Adrenal gland (tissue), 12 donors: ENCODE results near the gene ELL. TPM values are rescaled to one million over a fixed set of nuclear protein-coding genes. Genes with fewer than 3 reads are reported as not detected.

ENCODE experiments used
- DNase-seq, 7 donors: peaks; one replicate each; pipeline ENCODE4 v3.0.0-alpha.2; 2019 to 2020
- H3K27ac ChIP-seq, 5 donors: fragments of 200-600 bp; sonication (generic) in 4 of 5; 1 replicate in 3 of 5; 2 replicates in 2 of 5; pipeline versions ENCODE4 v1.5.1 to v1.8.0; 2016 to 2020; ENCODE audit warnings: mild to moderate bottlenecking in 1 of 5
- H3K27me3 ChIP-seq: fragments of 200-600 bp; 2 replicates; pipeline ENCODE4 v1.8.0; 2021
- H3K36me3 ChIP-seq, 2 donors: fragments of 200-600 bp; replicated peaks in 1 of 2; 1 replicate in 1 of 2; 2 replicates in 1 of 2; pipeline versions ENCODE4 v1.5.1 to v1.8.0; 2018 to 2022
- H3K4me1 ChIP-seq, 2 donors: fragments of 200-600 bp; replicated peaks in 1 of 2; 1 replicate in 1 of 2; 2 replicates in 1 of 2; pipeline versions ENCODE4 v1.5.1 to v1.8.0; 2018 to 2021
- H3K4me3 ChIP-seq, 4 donors: fragments of 200-600 bp; sonication (generic) in 3 of 4; one replicate each; pipeline ENCODE4 v1.5.1; 2016 to 2018
- H3K9me3 ChIP-seq, 3 donors: fragments of 200-600 bp; sonication (generic) in 1 of 3; replicated peaks in 1 of 3; 1 replicate in 2 of 3; 2 replicates in 1 of 3; pipeline versions ENCODE4 v1.5.1 to v1.8.0; 2016 to 2021
- POLR2A ChIP-seq, 2 donors: fragments of 450-650 bp; IDR thresholded peaks; one replicate each; pipeline ENCODE4 v1.6.1; 2017; ENCODE audit warnings: antibody characterized with exemption in 2 of 2, mild to moderate bottlenecking in 2 of 2, moderate library complexity in 1 of 2
- WGBS, 4 donors: extraction: QIAGEN DNeasy Blood & Tissue Kit in 2 of 4; methylation state at CpG; one replicate each; pipeline versions ENCODE4 v1.1.5 to v1.1.7; 2013 to 2017; 5-methylcytosine and 5-hydroxymethylcytosine counted together
- intact Hi-C, 2 donors: fragments of 100-400 bp; cut with DNase I; formaldehyde crosslinking; loops; one replicate each; pipeline versions ENCODE4 v1.14.1 to v1.15.0; 2022 to 2023
- polyA plus RNA-seq, 3 donors: library from polyadenylated mRNA; stranded (reverse); fragments of 200-250 nt in 2 of 3; fragments of 350-450 nt in 1 of 3; fragmentation: Illumina TruSeq in 1 of 3; extraction: RNeasy Lipid Tissue Mini Kit (QIAGEN cat#74804) in 1 of 3; gene quantifications; one replicate each; pipeline ENCODE4 v1.2.3, GENCODE V29; 2013 to 2014
- total RNA-seq, 9 donors: library from RNA; depleted of rRNA in 4 of 9; stranded (reverse); fragments of >200 nt in 4 of 9; fragments of 120-200 nt in 1 of 9; fragmentation: NEBNext Ultra II Directional in 1 of 9; extraction: Animal tissue kit (Norgen Biotek cat#: 25700) in 1 of 9; gene quantifications; one replicate each; pipeline versions ENCODE4 v1.1.0 to v1.2.4, GENCODE V29; 2013 to 2023
- TF ChIP-seq, protein P1 (sequence below), 6 experiments: fragments of 450-650 bp in 4 of 6; fragments of 200-600 bp in 2 of 6; sonication (generic) in 1 of 6; IDR thresholded peaks; 1 replicate in 5 of 6; 2 replicates in 1 of 6; pipeline versions ENCODE4 v1.5.1 to v1.8.0; 2016 to 2021; ENCODE audit warnings: antibody characterized with exemption in 6 of 6, mild to moderate bottlenecking in 2 of 6, moderate library complexity in 1 of 6
- donor health status: healthy with polysubstance abuse.
- donor health status: Bipolar disorder and iron deficiency.
- donor health status: DM: yes; HTN: yes; CAD: no.
- donor health status: DM: no; HTN: no; CAD: no.
- donor health status: DM: no; HTN: no; CAD: no.
- donor health status: DM: yes; HTN: yes; CAD: no.

ELL gene
- total and polyA plus RNA-seq, 12 donors, result 1.8 to 28.3 (median 13.8) TPM

DNA sequence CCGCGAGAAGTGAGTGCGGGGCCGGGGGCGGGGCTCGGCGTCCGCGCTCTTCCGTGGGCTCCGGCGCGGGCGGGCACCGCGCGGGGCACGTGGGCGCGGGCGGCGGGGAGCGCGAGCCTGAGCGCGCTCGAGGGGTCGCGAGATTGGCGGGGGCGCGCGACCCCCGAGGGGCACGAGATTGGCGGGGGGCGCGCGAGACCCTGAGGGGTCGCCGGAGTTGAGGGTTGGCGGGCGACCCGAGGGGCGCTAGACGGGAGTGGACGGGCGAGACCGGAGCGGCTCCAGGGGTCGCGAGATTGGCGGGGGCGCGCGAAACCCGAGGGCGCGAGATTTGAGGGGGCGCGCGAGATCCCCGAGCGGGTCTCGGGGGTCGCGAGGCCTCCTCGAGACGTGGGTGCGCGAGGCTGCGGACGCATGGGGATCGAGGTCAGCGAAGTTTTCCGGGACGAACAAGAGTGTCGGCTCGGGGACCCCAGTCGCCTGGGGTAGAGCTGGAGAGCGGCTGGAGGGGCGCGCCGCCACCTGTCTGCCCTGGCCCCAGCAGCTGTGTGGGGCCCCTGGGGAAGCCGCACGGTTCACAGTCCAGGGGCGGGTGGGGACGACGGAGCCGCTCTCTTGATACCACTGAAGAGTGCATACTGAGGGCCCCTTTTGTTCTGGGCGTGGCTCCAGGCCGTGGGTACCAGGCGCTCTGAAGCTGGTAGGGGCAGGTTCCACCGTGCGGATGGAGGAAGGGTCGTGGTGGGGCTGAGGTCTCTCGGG lies 102.0 kb downstream of the ELL start:
- H3K27me3 ChIP-seq, result no peaks in the 10 kb centered on the region

GRCh38 chr19:18419195-18419698 lies 102.6 kb downstream of the ELL start, which contains the start of gene SSBP4:
SSBP4 (plus strand) TSS chr19:18419398; CDS start chr19:18419649, 251 bp downstream.
- WGBS, 4 donors, result 1% methylated on average over 40 to 80 of the region's 80 CpGs; no CpG with 5 or more reads in 2 of the 4 donors
- intact Hi-C loops, result no loop called here
- H3K36me3 ChIP-seq, result no peaks in the 10 kb centered on the region
- no peaks in the 10 kb centered on the region for H3K27me3 ChIP-seq
- H3K27ac ChIP-seq, result peak within 1 kb of the TSS in 4 of 5 donors; percentile 53 to 92 (median 86)
- H3K4me3 ChIP-seq, result peak within 1 kb of the TSS in 3 of 4 donors; percentile 1 to 92 (median 11)
- peak; percentile 60 to 81 (median 68) for DNase-seq
- H3K4me1 ChIP-seq, result peaks cover 38 to 56% of the 10 kb centered on the region in 2 donors
- H3K9me3 ChIP-seq, result no peaks in the 10 kb centered on the region
- TF ChIP-seq, protein P1, sequence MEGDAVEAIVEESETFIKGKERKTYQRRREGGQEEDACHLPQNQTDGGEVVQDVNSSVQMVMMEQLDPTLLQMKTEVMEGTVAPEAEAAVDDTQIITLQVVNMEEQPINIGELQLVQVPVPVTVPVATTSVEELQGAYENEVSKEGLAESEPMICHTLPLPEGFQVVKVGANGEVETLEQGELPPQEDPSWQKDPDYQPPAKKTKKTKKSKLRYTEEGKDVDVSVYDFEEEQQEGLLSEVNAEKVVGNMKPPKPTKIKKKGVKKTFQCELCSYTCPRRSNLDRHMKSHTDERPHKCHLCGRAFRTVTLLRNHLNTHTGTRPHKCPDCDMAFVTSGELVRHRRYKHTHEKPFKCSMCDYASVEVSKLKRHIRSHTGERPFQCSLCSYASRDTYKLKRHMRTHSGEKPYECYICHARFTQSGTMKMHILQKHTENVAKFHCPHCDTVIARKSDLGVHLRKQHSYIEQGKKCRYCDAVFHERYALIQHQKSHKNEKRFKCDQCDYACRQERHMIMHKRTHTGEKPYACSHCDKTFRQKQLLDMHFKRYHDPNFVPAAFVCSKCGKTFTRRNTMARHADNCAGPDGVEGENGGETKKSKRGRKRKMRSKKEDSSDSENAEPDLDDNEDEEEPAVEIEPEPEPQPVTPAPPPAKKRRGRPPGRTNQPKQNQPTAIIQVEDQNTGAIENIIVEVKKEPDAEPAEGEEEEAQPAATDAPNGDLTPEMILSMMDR (IDR thresholded peaks at IDR 0.05), result peak in 3 of 6 experiments; percentile 43 to 69 (median 53)
- TF ChIP-seq POLR2A (IDR thresholded peaks at IDR 0.05), result peak; percentile 27 to 51

More for the DNA sequence above, 102.0 kb downstream of the ELL start:
- WGBS, 4 donors, result 3 to 21% (median 10%) methylated on average over 2 to 97 of the region's 97 CpGs
- TF ChIP-seq, protein P1 (IDR thresholded peaks at IDR 0.05), result no peak
- TF ChIP-seq POLR2A (IDR thresholded peaks at IDR 0.05), result no peak
- intact Hi-C loops, result no loop called here
- Histone ChIP-seq H3K4me1 (peaks cover 31 to 49% of the 10 kb centered on the region in 2 donors), H3K4me3 (peak overlapping the region in 3 of 4 donors; percentile 1 to 92 (median 11)), H3K9me3 (no peaks in the 10 kb centered on the region), H3K36me3 (no peaks in the 10 kb centered on the region), H3K27ac (peak overlapping the region in 3 of 5 donors; percentile 53 to 92 (median 88))
- DNase-seq, result peak in 6 of 7 donors; percentile 26 to 69 (median 46)

- DNase-seq, result peak in 6 of 7 donors; percentile 47 to 82 (median 61)
- H3K4me1 ChIP-seq, result peaks cover 38 to 57% of the 10 kb centered on the region in 2 donors
- TF ChIP-seq, protein P1 (IDR thresholded peaks at IDR 0.05), result no peak
- no peak for TF ChIP-seq POLR2A (IDR thresholded peaks at IDR 0.05)
- intact Hi-C loops, result no loop called here
- WGBS, 4 donors, result 13 to 35% (median 23%) methylated on average over 4 to 39 of the region's 39 CpGs
- peak overlapping the region in 1 of 4 donors; percentile 92 for H3K4me3 ChIP-seq
- no peaks in the 10 kb centered on the region for H3K36me3 ChIP-seq
- no peaks in the 10 kb centered on the region for H3K9me3 ChIP-seq
- peak overlapping the region in 4 of 5 donors; percentile 53 to 92 (median 86) for H3K27ac ChIP-seq
- H3K27me3 ChIP-seq, result no peaks in the 10 kb centered on the region
Observed at GRCh38 chr19:18418483-18419194, 103.2 kb downstream of the ELL start.
